ENCODE data around the gene LRRC28.

DNA sequence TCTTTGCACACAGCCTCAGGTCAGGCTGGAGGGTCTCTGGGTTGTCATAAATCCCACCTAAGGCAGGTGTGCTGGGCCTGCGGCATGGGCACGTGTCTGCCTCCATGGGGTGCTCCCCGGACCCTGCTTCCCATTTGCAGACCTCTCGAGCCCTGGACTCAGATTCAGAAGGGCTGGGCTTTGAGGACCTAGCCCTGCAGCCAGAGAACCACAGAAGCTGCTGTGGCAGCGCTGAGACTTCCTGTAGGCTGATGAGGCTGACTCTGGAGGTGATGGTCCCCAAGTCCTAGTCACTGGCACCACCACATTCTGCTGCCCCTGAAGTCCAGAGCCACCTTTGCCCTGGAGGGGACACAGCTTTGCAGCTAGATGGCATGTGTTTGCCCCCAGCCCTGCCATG is 156.4 kb downstream of the LRRC28 start:
- TF ChIP-seq TAF1 (IDR thresholded peaks at IDR 0.05; ENCODE audit: borderline replicate concordance, low read depth, low read length), result no peak
- TF ChIP-seq POLR2A (IDR thresholded peaks at IDR 0.05; ENCODE audit: low read depth, low read length), result no peak
